Measurements from ENCODE around the gene RYR3.

Gene RYR3

DNA sequence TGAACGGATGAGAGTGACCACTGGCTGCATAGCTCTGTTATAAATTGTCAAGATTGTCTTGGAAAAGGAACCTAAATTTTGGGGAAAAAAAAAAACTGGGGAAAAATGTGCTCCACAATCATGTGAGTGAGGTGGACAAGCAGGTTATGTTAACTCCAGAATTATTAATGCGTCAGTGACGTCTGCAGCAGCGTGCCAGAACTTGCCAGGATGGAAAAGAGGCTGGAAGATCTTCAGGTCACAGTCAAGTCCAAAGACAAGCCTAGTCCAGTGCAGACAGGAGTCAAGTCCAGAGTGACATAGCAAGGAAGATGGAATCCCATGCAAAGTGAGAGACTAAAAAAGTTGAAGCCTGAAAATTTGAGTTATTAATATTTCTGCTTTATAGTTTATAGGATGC is 140.6 kb downstream of the RYR3 start:
- TF ChIP-seq, protein P1, sequence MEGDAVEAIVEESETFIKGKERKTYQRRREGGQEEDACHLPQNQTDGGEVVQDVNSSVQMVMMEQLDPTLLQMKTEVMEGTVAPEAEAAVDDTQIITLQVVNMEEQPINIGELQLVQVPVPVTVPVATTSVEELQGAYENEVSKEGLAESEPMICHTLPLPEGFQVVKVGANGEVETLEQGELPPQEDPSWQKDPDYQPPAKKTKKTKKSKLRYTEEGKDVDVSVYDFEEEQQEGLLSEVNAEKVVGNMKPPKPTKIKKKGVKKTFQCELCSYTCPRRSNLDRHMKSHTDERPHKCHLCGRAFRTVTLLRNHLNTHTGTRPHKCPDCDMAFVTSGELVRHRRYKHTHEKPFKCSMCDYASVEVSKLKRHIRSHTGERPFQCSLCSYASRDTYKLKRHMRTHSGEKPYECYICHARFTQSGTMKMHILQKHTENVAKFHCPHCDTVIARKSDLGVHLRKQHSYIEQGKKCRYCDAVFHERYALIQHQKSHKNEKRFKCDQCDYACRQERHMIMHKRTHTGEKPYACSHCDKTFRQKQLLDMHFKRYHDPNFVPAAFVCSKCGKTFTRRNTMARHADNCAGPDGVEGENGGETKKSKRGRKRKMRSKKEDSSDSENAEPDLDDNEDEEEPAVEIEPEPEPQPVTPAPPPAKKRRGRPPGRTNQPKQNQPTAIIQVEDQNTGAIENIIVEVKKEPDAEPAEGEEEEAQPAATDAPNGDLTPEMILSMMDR (IDR thresholded peaks at IDR 0.05; ENCODE audit: low read depth, low read length, missing control alignments), result no peak
- H3K4me3 ChIP-seq (ENCODE audit: low read depth, low read length), result no peak overlapping the region
- no peak for DNase-seq (ENCODE audit: low read depth)

DNA sequence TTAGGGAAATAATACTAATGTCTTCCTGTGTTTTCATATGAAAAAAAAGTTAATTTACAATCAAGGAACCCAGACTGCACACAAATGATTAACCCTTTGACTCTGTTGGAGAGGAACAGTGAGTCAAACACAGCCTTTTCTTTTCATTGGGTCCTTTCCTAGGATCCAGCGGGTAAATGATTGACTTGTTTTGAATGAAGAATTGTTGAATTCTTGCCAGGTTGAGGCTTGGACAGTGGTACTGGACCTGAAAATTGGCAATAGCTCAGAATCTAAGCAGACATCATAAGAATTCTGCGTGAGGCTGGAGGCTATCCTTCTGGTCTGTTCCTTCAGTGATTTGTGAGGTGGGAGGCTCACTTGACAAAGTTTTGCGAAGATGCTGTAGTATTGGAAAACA is 143.0 kb downstream of the RYR3 start:
- no peak overlapping the region for H3K4me3 ChIP-seq (ENCODE audit: low read depth, low read length)
- TF ChIP-seq, protein P1 (IDR thresholded peaks at IDR 0.05; ENCODE audit: low read depth, low read length, missing control alignments), result no peak
- DNase-seq (ENCODE audit: low read depth), result no peak

DNA sequence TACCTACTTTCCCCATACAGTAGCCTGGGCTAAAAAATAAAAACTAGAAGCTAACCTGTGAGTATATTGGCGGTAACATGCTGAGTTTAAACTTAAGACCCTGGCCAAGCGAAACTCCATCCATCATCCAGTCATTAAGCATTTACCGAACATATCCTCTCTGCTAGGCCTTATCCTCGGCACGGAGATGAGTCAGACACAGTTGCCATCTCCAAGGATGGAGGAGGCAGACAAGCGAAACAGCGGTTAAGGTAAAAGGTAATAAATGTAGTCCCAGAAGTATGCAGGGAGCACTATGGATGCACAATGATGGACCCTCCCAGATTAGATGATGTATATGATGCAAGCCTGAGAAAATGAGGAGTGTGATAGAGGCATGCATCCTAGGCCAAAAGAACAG is 143.6 kb downstream of the RYR3 start:
- TF ChIP-seq, protein P1 (IDR thresholded peaks at IDR 0.05; ENCODE audit: low read depth, low read length, missing control alignments), result no peak
- no peak for DNase-seq (ENCODE audit: low read depth)
- no peak overlapping the region for H3K4me3 ChIP-seq (ENCODE audit: low read depth, low read length)

DNA sequence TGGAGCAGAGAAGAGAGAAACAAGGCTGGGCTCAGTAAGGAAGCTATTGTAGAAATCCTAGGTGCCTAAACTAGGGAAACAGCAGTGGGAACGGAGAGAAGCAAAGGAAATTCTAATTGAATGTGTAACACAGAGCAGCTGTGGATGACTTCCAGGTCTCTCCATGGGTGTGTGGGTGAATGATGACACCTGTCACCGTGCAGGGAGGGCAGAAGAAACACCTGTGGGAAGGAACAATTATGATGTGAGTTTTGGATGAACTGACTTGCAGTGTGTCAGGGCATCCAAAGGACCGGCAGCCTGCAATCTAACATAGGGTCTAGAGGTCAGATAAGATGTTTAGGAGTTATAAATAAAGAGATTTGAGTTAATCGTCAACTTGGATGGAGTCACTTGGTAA is 144.2 kb downstream of the RYR3 start:
- DNase-seq (ENCODE audit: low read depth), result no peak
- TF ChIP-seq, protein P1 (IDR thresholded peaks at IDR 0.05; ENCODE audit: low read depth, low read length, missing control alignments), result no peak
- H3K4me3 ChIP-seq (ENCODE audit: low read depth, low read length), result no peak overlapping the region

DNA sequence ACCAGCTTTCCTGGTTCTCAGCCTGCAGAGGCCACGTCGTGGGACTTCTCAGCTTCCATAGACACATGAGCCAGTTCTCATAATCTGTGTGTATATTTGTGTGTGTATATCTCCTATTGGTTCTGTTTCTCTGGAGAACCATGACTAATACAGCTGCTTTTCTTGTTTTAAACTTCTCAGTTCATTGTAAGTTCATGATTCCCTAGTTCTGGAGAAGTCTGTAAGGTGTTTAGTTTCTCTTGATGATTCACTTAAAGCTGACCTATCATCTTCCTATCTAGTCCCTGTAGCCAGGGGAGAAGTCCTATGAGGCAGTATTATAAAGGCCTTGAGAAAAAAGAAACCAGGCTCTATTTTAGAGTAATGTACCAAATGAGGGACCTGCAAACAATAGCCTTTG is 147.7 kb downstream of the RYR3 start:
- no peak for DNase-seq (ENCODE audit: low read depth)

DNA sequence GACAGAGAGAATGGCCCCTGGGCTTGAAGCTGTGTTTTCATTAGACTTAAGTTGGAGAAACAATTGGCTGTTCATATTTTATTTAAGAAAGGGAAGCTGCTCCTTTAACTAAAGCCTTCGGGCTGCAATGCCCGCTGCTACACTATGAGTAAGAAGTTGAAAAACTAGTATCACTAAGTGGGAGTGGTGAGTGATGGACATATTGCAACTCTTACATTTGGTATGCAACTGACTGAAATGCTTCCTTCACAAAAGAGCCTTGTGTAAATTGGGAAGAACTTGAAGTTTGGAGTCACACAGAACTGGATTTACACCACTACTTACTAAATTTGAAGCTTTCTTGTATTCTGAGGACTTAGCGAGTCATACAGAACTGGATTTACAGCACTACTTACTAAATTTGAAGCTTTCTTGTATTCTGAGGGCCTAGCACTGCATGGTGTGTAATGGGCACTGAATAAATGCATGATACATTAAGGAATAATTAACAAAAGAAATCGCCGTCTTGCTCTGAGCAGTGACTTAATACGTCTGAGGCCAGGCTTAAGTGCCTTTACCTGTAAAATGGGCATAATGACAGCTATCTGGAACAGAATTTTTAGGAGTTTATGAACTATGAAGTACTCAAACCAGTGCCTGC is 149.5 kb downstream of the RYR3 start:
- TF ChIP-seq, protein P1 (IDR thresholded peaks at IDR 0.05; ENCODE audit: low read depth, low read length, missing control alignments), result no peak

More for the DNA sequence above, 147.7 kb downstream of the RYR3 start:
- TF ChIP-seq, protein P1 (IDR thresholded peaks at IDR 0.05; ENCODE audit: low read depth, low read length, missing control alignments), result no peak
- no peak overlapping the region for H3K4me3 ChIP-seq (ENCODE audit: low read depth, low read length)

DNA sequence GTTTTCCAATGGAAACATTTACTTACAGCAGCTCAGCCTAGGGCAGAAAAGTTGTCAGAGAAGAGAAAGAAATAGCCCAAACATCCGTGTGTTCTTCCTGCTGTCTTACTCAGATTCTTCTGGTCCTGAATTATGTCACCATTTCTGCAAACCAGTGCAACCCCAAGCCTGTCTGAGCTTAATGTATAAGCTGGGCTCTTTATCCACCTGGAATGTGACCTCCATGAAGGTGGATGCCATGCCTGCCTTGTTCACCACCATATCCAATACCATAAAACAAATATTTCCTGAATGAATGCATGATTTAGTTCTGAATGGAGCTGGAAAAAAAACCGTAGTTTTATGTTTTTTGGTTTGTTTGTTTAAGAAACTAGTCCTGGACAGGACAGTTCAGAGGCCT is 150.9 kb downstream of the RYR3 start:
- TF ChIP-seq, protein P1 (IDR thresholded peaks at IDR 0.05; ENCODE audit: low read depth, low read length, missing control alignments), result no peak
- no peak overlapping the region for H3K4me3 ChIP-seq (ENCODE audit: low read depth, low read length)
- no peak for DNase-seq (ENCODE audit: low read depth)

More for the DNA sequence above, 149.5 kb downstream of the RYR3 start:
- H3K4me3 ChIP-seq (ENCODE audit: low read depth, low read length), result no peak overlapping the region
- no peak for DNase-seq (ENCODE audit: low read depth)
